G401 (cell line): ENCODE data around the gene AFG3L2. TPM values are rescaled to one million over a fixed set of nuclear protein-coding genes. Genes with fewer than 3 reads are reported as not detected.
A peak's percentile ranks its signal among the peaks of the same experiment; 100 is the strongest.
"Not testable (repeated sequence)": the region's sequence is repeated elsewhere in the genome, so short reads cannot be mapped to it uniquely, and the experiment has no call there.

ENCODE experiments used
- DNase-seq: peaks from one replicate; pipeline ENCODE4 v3.0.0-alpha.2; 2015; ENCODE audit warnings: low spot score
- in situ Hi-C: cut with HindIII; loops from 2 replicates; pipeline ENCODE4 v1.10.0; 2016; ENCODE audit warnings: low sequenced_read_pairs, mixed read lengths
- total RNA-seq: library from RNA; depleted of rRNA; stranded (reverse); fragments of >200 nt; shearing (Covaris generic); gene quantifications from 2 replicates; pipeline ENCODE4 v1.2.3, GENCODE V29; 2014; rRNA removed

The AFG3L2 gene
- total RNA-seq = 84.5 and 107 TPM in 2 replicates

- in situ Hi-C loops = no loop called here
- peak; percentile 99 for DNase-seq
Measured at GRCh38 chr18:12376754-12377555, at the start of gene AFG3L2. Gene AFG3L2 (minus strand): TSS chr18:12377227. CDS start chr18:12377082, 145 bp downstream.

- no peak for DNase-seq
- in situ Hi-C loops = no loop called here
Measured at GRCh38 chr18:12424252-12424651, 47.2 kb upstream of the AFG3L2 start.

- peak; percentile 80 for DNase-seq
- in situ Hi-C loops = no loop called here
Measured at GRCh38 chr18:12423820-12424219, 46.8 kb upstream of the AFG3L2 start.

GRCh38 chr18:12423393-12423792 is 46.4 kb upstream of the AFG3L2 start:
- DNase-seq = no peak
- in situ Hi-C loops = no loop called here

- in situ Hi-C loops = no loop called here
- DNase-seq = peak; percentile 64
Measured at GRCh38 chr18:12422936-12423335, 45.9 kb upstream of the AFG3L2 start.

- in situ Hi-C loops = no loop called here
- no peak for DNase-seq
Measured at GRCh38 chr18:12421732-12422131, 44.7 kb upstream of the AFG3L2 start.

- peak; percentile 87 for DNase-seq
- in situ Hi-C loops = no loop called here
Measured at GRCh38 chr18:12420821-12421421, 43.9 kb upstream of the AFG3L2 start.

GRCh38 chr18:12417687-12418086 is 40.7 kb upstream of the AFG3L2 start:
- DNase-seq = no peak
- in situ Hi-C loops = no loop called here

- in situ Hi-C loops = no loop called here
- DNase-seq = no peak
Measured at GRCh38 chr18:12416098-12416729, 39.2 kb upstream of the AFG3L2 start.

- DNase-seq = no peak
- in situ Hi-C loops = no loop called here
Measured at GRCh38 chr18:12411456-12411855, 34.4 kb upstream of the AFG3L2 start.

GRCh38 chr18:12410747-12411146 is 33.7 kb upstream of the AFG3L2 start:
- in situ Hi-C loops, DNase-seq: not testable (repeated sequence)

- in situ Hi-C loops = no loop called here
- peak; percentile 23 for DNase-seq
Measured at GRCh38 chr18:12410081-12410481, 33.1 kb upstream of the AFG3L2 start.

- peak; percentile 51 for DNase-seq
- in situ Hi-C loops = no loop called here
Measured at GRCh38 chr18:12409469-12409868, 32.4 kb upstream of the AFG3L2 start.

GRCh38 chr18:12408247-12408869 is 31.3 kb upstream of the AFG3L2 start:
- peak; percentile 59 for DNase-seq
- in situ Hi-C loops = no loop called here

GRCh38 chr18:12406371-12407111 is 29.5 kb upstream of the AFG3L2 start:
- in situ Hi-C loops = no loop called here
- DNase-seq = no peak

- in situ Hi-C loops = no loop called here
- DNase-seq = no peak
Measured at GRCh38 chr18:12405066-12405465, 28.0 kb upstream of the AFG3L2 start.

GRCh38 chr18:12403601-12404506 is 26.8 kb upstream of the AFG3L2 start:
- DNase-seq = no peak
- in situ Hi-C loops = no loop called here

- in situ Hi-C loops = no loop called here
- DNase-seq = no peak
Measured at GRCh38 chr18:12401881-12402280, 24.9 kb upstream of the AFG3L2 start.
